SK-N-MC (cell line): ENCODE results near the gene ARNT2.

Experiments
- DNase-seq: peaks from one replicate; pipeline ENCODE4 v3.0.0-alpha.2; 2011; ENCODE audit warnings: low read depth, low spot score
- H3K27ac ChIP-seq: fragments of 200-600 bp; sonication (generic); 2 replicates; pipeline ENCODE4 v1.5.1; 2016; ENCODE audit warnings: mixed run types
- H3K36me3 ChIP-seq: fragments of 200-600 bp; sonication (generic); 2 replicates; pipeline ENCODE4 v1.6.1; 2017; ENCODE audit warnings: antibody characterized with exemption, low read length, mixed read lengths; ENCODE audit not compliant: insufficient read depth
- H3K4me3 ChIP-seq: fragments of 200-600 bp; sonication (generic); 2 replicates; pipeline ENCODE4 v1.5.1; 2016
- H3K9ac ChIP-seq: fragments of 200-600 bp; sonication (generic); 2 replicates; pipeline ENCODE4 v1.8.0; 2017; ENCODE audit warnings: mixed run types, mixed read lengths; ENCODE audit not compliant: insufficient read length
- H3K9me3 ChIP-seq: fragments of 200-600 bp; sonication (generic); 2 replicates; pipeline ENCODE4 v1.6.1; 2017; ENCODE audit warnings: low read depth, mild to moderate bottlenecking, antibody characterized with exemption, low read length, moderate library complexity, mixed read lengths
- EZH2 ChIP-seq: fragments of 200-600 bp; sonication (generic); IDR thresholded peaks from one replicate; pipeline ENCODE4 v1.6.1; 2017; ENCODE audit warnings: antibody characterized with exemption
- FOXP2 ChIP-seq: optimal IDR thresholded peaks from 2 replicates; pipeline ENCODE3; 2011; ENCODE audit warnings: mild to moderate bottlenecking, moderate library complexity; ENCODE audit not compliant: insufficient read depth; ENCODE audit errors: extremely low read length, control extremely low read depth
- POLR2AphosphoS5 ChIP-seq: IDR thresholded peaks from 2 replicates; pipeline ENCODE4 v1.6.1; 2012; ENCODE audit warnings: mild to moderate bottlenecking, low read depth, low read length, borderline replicate concordance

ARNT2 gene

DNA sequence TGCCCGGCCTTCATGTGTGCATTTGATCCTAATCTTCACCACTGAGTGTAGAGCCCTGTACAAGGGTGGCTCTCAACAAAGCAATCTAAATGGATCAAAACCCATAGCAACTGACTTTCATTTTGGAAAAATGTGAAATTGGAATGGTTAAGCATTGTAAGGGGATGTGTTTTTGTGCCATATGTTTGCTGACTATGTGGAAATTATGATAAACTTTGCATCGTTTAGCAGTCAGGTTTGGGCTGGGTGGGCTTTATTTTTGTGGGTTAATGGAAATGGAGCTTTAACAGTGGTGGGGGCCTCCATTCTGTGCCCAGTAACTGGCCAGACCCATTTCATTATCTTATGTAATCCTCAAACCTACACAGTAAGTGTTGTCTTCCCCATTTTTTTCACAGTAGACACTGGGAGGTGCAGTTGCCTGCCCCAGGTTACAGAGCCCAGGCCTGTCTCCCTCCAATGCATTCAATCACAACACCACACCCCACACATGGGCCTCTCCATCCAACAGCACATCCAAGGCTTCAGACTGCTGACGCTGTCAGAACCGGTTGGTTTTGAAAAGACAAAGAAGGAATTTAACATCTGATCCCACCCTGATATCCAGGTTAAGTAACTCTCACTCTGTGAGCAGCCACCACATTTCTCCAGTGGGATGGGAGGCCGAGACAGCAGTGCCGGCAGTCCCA, 154.6 kb downstream of the ARNT2 start:
- Histone ChIP-seq H3K9me3 (no peaks in the 10 kb centered on the region), H3K27ac (no peak overlapping the region), H3K36me3 (no peaks in the 10 kb centered on the region), H3K9ac (no peak overlapping the region), H3K4me3 (no peak overlapping the region)
- DNase-seq = no peak
- TF ChIP-seq FOXP2 (no peak), POLR2AphosphoS5 (no peak), EZH2 (no peak)

DNA sequence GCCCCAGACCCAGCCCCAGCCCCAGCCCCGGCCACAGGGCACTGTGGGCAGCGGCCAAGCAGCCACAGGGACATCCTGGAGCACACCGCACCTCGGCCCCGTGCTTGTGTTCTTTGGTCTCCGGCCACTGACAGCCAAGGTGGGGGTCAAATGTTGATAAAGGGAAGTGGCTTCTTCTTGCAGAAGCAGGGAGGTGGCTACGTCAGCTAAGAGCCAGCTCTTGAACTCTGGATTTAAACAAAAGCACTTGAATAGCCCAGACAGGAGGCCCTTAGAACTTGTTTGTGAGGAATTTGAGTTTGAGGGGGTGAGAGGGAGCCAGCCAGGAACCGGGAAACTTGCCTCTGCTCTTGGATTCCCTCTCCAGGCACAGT, 155.1 kb downstream of the ARNT2 start:
- DNase-seq = no peak
- no peak overlapping the region for H3K9ac ChIP-seq
- no peaks in the 10 kb centered on the region for H3K9me3 ChIP-seq
- no peak for TF ChIP-seq POLR2AphosphoS5
- TF ChIP-seq FOXP2 = no peak
- TF ChIP-seq EZH2 = no peak
- no peak overlapping the region for H3K27ac ChIP-seq
- H3K4me3 ChIP-seq = no peak overlapping the region
- H3K36me3 ChIP-seq = no peaks in the 10 kb centered on the region

DNA sequence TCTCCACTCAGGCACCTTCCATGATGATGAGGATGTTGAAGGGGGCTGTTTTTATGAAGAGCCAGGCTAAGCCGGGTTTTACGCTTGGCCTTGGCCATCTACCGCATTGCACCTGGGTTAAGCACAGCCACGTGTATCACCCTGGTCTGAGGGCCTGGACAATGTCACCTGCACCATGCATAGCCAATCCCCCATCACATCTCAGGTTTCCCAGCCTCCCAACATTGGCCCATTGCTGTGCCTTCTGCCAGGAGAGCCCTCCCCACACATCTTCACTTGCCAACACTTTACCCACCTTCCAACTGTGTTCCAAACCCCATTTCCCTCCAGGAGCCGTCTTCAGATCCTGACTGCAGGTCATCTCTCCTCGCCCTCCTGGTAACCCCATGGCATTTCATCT, 155.6 kb downstream of the ARNT2 start:
- Histone ChIP-seq H3K9me3 (no peaks in the 10 kb centered on the region), H3K36me3 (no peaks in the 10 kb centered on the region), H3K4me3 (no peak overlapping the region), H3K27ac (no peak overlapping the region), H3K9ac (no peak overlapping the region)
- TF ChIP-seq EZH2 (no peak), FOXP2 (no peak)
- no peak for DNase-seq

DNA sequence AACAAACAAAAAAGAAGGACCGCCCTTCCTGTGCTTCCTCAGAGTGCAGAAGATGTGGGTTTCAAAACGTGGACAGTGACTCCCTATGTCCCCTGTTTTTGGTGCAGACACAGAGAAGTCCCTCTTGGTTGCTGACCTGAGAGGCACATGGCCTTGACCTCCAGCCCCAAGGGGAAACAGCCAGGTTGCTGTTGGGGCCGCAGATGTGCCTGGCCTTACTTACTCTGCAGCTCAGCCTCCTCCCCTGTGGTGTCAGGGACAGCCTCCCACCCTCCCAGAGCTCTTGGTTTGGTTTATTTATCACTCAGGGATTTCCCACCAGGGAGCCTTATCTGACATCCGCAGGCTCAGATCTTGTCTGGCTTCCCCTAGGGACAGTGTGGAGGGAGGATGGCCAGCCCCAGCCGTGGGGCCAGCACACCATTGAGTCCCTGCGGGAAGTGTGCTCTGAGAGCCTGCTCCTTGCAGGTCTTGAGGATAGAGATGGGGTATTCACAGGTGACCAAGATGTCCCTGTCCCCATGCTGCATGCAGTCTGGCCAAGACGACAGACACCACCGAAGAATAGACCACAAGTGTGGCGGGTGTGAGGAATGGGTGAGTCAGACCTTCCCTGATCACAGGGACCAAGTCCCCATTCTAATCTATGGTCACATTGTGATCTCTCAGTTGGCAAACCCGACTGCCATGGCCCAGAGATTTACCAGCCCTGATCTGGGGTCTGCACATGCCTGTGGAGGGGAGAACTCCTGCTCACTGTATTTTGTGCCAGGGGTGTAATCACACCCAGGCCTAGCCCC, 156.6 kb downstream of the ARNT2 start:
- no peak for DNase-seq
- H3K9me3 ChIP-seq = no peaks in the 10 kb centered on the region
- H3K27ac ChIP-seq = no peak overlapping the region
- TF ChIP-seq POLR2AphosphoS5 (no peak), FOXP2 (no peak), EZH2 (no peak)
- no peaks in the 10 kb centered on the region for H3K36me3 ChIP-seq
- no peak overlapping the region for H3K4me3 ChIP-seq
- no peak overlapping the region for H3K9ac ChIP-seq

DNA sequence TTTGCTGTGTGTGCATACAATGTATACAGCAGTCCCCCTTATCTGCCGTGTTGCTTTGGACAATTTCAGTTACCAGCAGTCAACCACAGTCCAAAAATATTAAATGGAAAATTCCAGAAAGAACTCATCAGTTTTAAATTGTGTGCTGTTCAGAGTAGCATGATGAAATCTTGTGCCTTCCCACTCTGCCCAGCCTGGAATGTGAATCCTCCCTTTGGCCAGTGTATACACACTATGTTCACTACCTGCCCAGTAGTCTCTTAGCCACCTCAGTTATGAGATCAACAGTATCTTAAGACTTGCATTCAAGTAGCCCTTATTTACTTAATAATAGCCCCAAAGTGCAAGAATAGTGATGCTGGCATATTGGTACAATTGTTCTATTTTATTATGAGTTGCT, 157.3 kb downstream of the ARNT2 start:
- no peaks in the 10 kb centered on the region for H3K36me3 ChIP-seq
- H3K27ac ChIP-seq = no peak overlapping the region
- DNase-seq = no peak
- H3K4me3 ChIP-seq = no peak overlapping the region
- no peak for TF ChIP-seq FOXP2
- TF ChIP-seq EZH2 = no peak
- no peak for TF ChIP-seq POLR2AphosphoS5
- H3K9ac ChIP-seq = no peak overlapping the region
- H3K9me3 ChIP-seq = no peaks in the 10 kb centered on the region

DNA sequence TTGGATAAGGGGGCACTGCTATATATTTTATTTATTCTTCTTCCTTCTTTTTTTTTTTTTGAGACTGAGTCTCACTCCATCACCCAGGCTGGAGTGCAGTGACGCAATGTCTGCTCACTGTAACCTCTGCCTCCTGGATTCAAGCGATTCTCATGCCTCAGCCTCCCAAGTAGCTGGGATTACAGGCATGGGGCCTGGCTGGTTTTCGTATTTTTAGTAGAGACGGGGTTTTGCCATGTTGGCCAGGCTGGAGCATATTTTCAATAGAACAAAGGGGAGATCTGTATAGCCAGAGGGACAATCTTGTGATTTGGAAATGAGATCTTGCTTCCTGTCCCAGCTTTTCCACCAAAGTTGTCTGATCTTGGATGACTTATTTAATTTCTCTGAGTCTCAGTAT, 157.9 kb downstream of the ARNT2 start:
- Histone ChIP-seq H3K36me3 (no peaks in the 10 kb centered on the region), H3K27ac (no peak overlapping the region), H3K9ac (no peak overlapping the region), H3K4me3 (no peak overlapping the region), H3K9me3 (no peaks in the 10 kb centered on the region)
- no peak for DNase-seq
- TF ChIP-seq POLR2AphosphoS5 (no peak), EZH2 (no peak), FOXP2 (no peak)

DNA sequence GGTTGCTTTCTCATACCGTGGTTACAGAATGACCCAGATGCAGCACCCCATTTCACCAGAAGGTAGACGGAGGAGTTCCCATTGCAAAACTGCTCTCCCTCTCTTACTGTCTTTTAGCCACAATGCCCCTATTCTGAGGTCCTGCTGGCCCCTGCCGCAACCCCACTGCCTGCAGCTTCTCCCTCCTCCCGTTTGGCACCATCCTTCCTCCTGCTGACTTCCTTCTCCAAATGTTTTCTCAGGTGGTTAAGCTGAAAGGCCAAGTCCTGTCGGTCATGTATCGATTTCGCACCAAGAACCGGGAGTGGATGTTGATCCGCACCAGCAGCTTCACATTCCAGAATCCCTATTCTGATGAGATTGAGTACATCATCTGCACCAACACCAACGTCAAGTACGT, 158.7 kb downstream of the ARNT2 start:
- Histone ChIP-seq H3K9me3 (no peaks in the 10 kb centered on the region), H3K27ac (no peak overlapping the region), H3K9ac (no peak overlapping the region), H3K36me3 (no peaks in the 10 kb centered on the region), H3K4me3 (no peak overlapping the region)
- DNase-seq = no peak
- TF ChIP-seq POLR2AphosphoS5 (no peak), FOXP2 (no peak), EZH2 (no peak)

DNA sequence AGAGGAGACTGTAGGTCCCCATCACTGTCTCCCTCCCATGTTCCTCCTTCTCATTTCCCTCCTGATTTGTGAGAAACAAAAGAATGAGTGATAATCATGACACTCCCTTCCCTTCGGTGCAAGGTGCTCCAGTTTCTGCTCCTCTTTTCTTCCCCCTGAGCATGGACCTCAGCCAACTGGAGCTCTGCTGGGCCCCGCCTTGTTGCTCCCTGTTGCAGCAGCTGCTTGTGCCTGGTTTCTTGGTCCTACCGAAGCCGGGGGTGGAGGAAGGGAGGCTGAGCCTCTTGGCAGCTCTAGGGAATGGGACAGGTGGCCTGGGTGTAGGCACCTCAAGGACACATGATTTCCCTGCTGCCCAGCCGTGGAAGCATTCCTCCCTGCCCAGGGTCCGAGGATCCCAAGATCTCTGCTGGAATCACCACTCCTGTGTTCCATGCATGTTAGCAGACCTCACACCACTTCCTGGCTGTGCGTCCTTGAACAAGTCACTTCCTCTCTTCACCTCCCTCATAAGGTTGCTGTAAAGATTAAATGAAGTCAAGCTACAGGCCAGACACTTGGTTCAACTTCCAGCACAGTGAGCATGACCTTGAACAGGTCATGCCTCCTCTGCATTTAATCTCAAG, 159.3 kb downstream of the ARNT2 start:
- Histone ChIP-seq H3K9me3 (no peaks in the 10 kb centered on the region), H3K9ac (no peak overlapping the region), H3K27ac (no peak overlapping the region), H3K36me3 (no peaks in the 10 kb centered on the region), H3K4me3 (no peak overlapping the region)
- no peak for DNase-seq
- TF ChIP-seq EZH2 (no peak), FOXP2 (no peak), POLR2AphosphoS5 (no peak)
